Measurements from ENCODE around the gene COG1.

GRCh38 chr17:73186283-73187050 lies 6.4 kb upstream of the COG1 start:
- TF ChIP-seq CTCF (IDR thresholded peaks at IDR 0.05; ENCODE audit: low read depth, low read length, missing input control) = no peak
- no peak for TF ChIP-seq GABPA (IDR thresholded peaks at IDR 0.05 in 1 of 2, conservative IDR thresholded peaks at IDR 0.05 in 1 of 2)
- TF ChIP-seq FOXA1 (IDR thresholded peaks at IDR 0.05) = no peak

Measured in liver (tissue), 3 donors.